WERI-Rb-1 (cell line): ENCODE data around the gene DNAH1.

Source experiments
- DNase-seq: peaks from one replicate; pipeline ENCODE4 v3.0.0-alpha.2; 2020
- H3K27ac ChIP-seq: fragments of 250-450 bp; sonication (Bioruptor Pico); 2 replicates; pipeline ENCODE4 v1.5.1; 2020; ENCODE audit warnings: mild to moderate bottlenecking, moderate library complexity
- H3K27me3 ChIP-seq: fragments of 250-450 bp; sonication (Bioruptor Pico); 2 replicates; pipeline ENCODE4 v1.5.1; 2021; ENCODE audit warnings: mild to moderate bottlenecking, low read depth, moderate library complexity; ENCODE audit not compliant: insufficient read depth, severe bottlenecking
- H3K36me3 ChIP-seq: fragments of 250-450 bp; sonication (Bioruptor Pico); 2 replicates; pipeline ENCODE4 v1.5.1; 2020; ENCODE audit warnings: mild to moderate bottlenecking, moderate library complexity
- H3K4me3 ChIP-seq: 2 replicates; pipeline ENCODE4 v1.5.1; 2011; ENCODE audit warnings: low read depth, mild to moderate bottlenecking, control low read depth, low read length
- H3K9me3 ChIP-seq: fragments of 250-450 bp; sonication (Bioruptor Pico); 2 replicates; pipeline ENCODE4 v1.5.1; 2021; ENCODE audit warnings: mild to moderate bottlenecking, moderate library complexity; ENCODE audit not compliant: severe bottlenecking
- CTCF ChIP-seq: IDR thresholded peaks from 2 replicates; pipeline ENCODE4 v1.5.1; 2011; ENCODE audit warnings: low read depth, mild to moderate bottlenecking, control low read depth, inconsistent platforms, low read length

DNAH1 gene

GRCh38 chr3:52434491-52435115 is 118.5 kb downstream of the DNAH1 start:
- Histone ChIP-seq H3K36me3 (no peaks in the 10 kb centered on the region), H3K27ac (peak overlapping the region; percentile 66), H3K9me3 (no peaks in the 10 kb centered on the region), H3K27me3 (no peaks in the 10 kb centered on the region), H3K4me3 (no peak overlapping the region)
- peak; percentile 9 for DNase-seq
- no peak for TF ChIP-seq CTCF

- no peaks in the 10 kb centered on the region for H3K27me3 ChIP-seq
- TF ChIP-seq CTCF = no peak
- no peak overlapping the region for H3K27ac ChIP-seq
- peak; percentile 5 for DNase-seq
- no peak overlapping the region for H3K4me3 ChIP-seq
- no peaks in the 10 kb centered on the region for H3K9me3 ChIP-seq
- no peaks in the 10 kb centered on the region for H3K36me3 ChIP-seq
Observed at GRCh38 chr3:52435246-52436101, 119.4 kb downstream of the DNAH1 start.

- no peaks in the 10 kb centered on the region for H3K27me3 ChIP-seq
- TF ChIP-seq CTCF = no peak
- no peak overlapping the region for H3K4me3 ChIP-seq
- no peaks in the 10 kb centered on the region for H3K36me3 ChIP-seq
- H3K27ac ChIP-seq = no peak overlapping the region; the same call in 1 of the 2 replicates
- peak; percentile 16 for DNase-seq
- no peaks in the 10 kb centered on the region for H3K9me3 ChIP-seq
Observed at GRCh38 chr3:52436500-52437149, 120.5 kb downstream of the DNAH1 start.

GRCh38 chr3:52437326-52438103 is 121.4 kb downstream of the DNAH1 start:
- no peak for TF ChIP-seq CTCF
- Histone ChIP-seq H3K27me3 (no peaks in the 10 kb centered on the region), H3K4me3 (no peak overlapping the region), H3K36me3 (no peaks in the 10 kb centered on the region), H3K9me3 (no peaks in the 10 kb centered on the region), H3K27ac (no peak overlapping the region)
- DNase-seq = no peak

GRCh38 chr3:52438104-52438376 is 121.9 kb downstream of the DNAH1 start:
- Histone ChIP-seq H3K27ac (no peak overlapping the region), H3K27me3 (no peaks in the 10 kb centered on the region), H3K36me3 (no peaks in the 10 kb centered on the region), H3K4me3 (no peak overlapping the region), H3K9me3 (no peaks in the 10 kb centered on the region)
- TF ChIP-seq CTCF = no peak
- no peak for DNase-seq
